ENCODE measurements around the gene FAAH2. TPM values are rescaled to one million over a fixed set of nuclear protein-coding genes. Genes with fewer than 3 reads are reported as not detected.
A peak's percentile ranks its signal among the peaks of the same experiment; 100 is the strongest.
"Not testable (repeated sequence)": the region's sequence is repeated elsewhere in the genome, so short reads cannot be mapped to it uniquely, and the experiment has no call there.

The FAAH2 gene
- total RNA-seq (ENCODE audit: insufficient read depth, low replicate concordance) = 2.9 TPM

- DNase-seq (ENCODE audit: low spot score) = peak; percentile 19
These were observed at the start of gene FAAH2 for GRCh38 chrX:57286507-57287251. Gene FAAH2, plus strand, starts transcription at chrX:57286706. Its CDS starts 120 bp downstream, at chrX:57286826.

GRCh38 chrX:57241967-57242366, 44.5 kb upstream of the FAAH2 start:
- DNase-seq (ENCODE audit: low spot score) = no peak

- DNase-seq (ENCODE audit: low spot score) = no peak
These were observed 34.5 kb upstream of the FAAH2 start for GRCh38 chrX:57251965-57252364.

- no peak for DNase-seq (ENCODE audit: low spot score)
These were observed 21.4 kb upstream of the FAAH2 start for GRCh38 chrX:57265126-57265525.

GRCh38 chrX:57266275-57266674, 20.2 kb upstream of the FAAH2 start:
- no peak for DNase-seq (ENCODE audit: low spot score)

- DNase-seq (ENCODE audit: low spot score) = no peak
These were observed 19.6 kb upstream of the FAAH2 start for GRCh38 chrX:57266871-57267270.

- DNase-seq (ENCODE audit: low spot score) = no peak
These were observed 19.2 kb upstream of the FAAH2 start for GRCh38 chrX:57267308-57267707.

GRCh38 chrX:57270980-57271379, 15.5 kb upstream of the FAAH2 start:
- no peak for DNase-seq (ENCODE audit: low spot score)

- DNase-seq (ENCODE audit: low spot score) = no peak
These were observed 3.9 kb upstream of the FAAH2 start for GRCh38 chrX:57282568-57282967.

- no peak for DNase-seq (ENCODE audit: low spot score)
These were observed 1.5 kb upstream of the FAAH2 start for GRCh38 chrX:57285001-57285400.

GRCh38 chrX:57289089-57289488, 2.6 kb downstream of the FAAH2 start:
- no peak for DNase-seq (ENCODE audit: low spot score)

GRCh38 chrX:57294961-57295360, 8.5 kb downstream of the FAAH2 start:
- no peak for DNase-seq (ENCODE audit: low spot score)

GRCh38 chrX:57295679-57296078, 9.2 kb downstream of the FAAH2 start:
- DNase-seq (ENCODE audit: low spot score) = not testable (repeated sequence)

- DNase-seq (ENCODE audit: low spot score) = no peak
These were observed 27.2 kb downstream of the FAAH2 start for GRCh38 chrX:57313583-57314215.

- no peak for DNase-seq (ENCODE audit: low spot score)
These were observed 42.5 kb downstream of the FAAH2 start for GRCh38 chrX:57329008-57329407.

GRCh38 chrX:57335790-57336189, 49.3 kb downstream of the FAAH2 start:
- not testable (repeated sequence) for DNase-seq (ENCODE audit: low spot score)

- DNase-seq (ENCODE audit: low spot score) = peak; percentile 1
These were observed 67.1 kb downstream of the FAAH2 start for GRCh38 chrX:57353472-57354132.

- DNase-seq (ENCODE audit: low spot score) = no peak
These were observed 77.6 kb downstream of the FAAH2 start for GRCh38 chrX:57364145-57364544.

- no peak for DNase-seq (ENCODE audit: low spot score)
These were observed 79.9 kb downstream of the FAAH2 start for GRCh38 chrX:57366430-57366829.

- no peak for DNase-seq (ENCODE audit: low spot score)
These were observed 81.1 kb downstream of the FAAH2 start for GRCh38 chrX:57367649-57368048.

- DNase-seq (ENCODE audit: low spot score) = no peak
These were observed 81.7 kb downstream of the FAAH2 start for GRCh38 chrX:57368158-57368557.

GRCh38 chrX:57379296-57379695, 92.8 kb downstream of the FAAH2 start:
- no peak for DNase-seq (ENCODE audit: low spot score)

Measured in umbilical cord (tissue), 2 donors.